HG02943 (cell line): ENCODE results near the gene LRRC49.

Experiments
- ATAC-seq: cut with Tn5 transposase; IDR thresholded peaks from one replicate; pipeline ENCODE4 v1.9.1; 2021; ENCODE audit warnings: mild to moderate bottlenecking, low read depth, moderate library complexity; ENCODE audit not compliant: unreplicated experiment

Gene LRRC49

GRCh38 chr15:71048913-71049675, 156.5 kb downstream of the LRRC49 start:
- no peak for ATAC-seq

- ATAC-seq, result no peak
These were observed 157.2 kb downstream of the LRRC49 start for GRCh38 chr15:71049706-71050422.

- ATAC-seq, result no peak
These were observed 157.8 kb downstream of the LRRC49 start for GRCh38 chr15:71050461-71050860.

GRCh38 chr15:71051539-71051938, 158.9 kb downstream of the LRRC49 start:
- ATAC-seq, result no peak

GRCh38 chr15:71052356-71052755, 159.7 kb downstream of the LRRC49 start:
- no peak for ATAC-seq

DNA sequence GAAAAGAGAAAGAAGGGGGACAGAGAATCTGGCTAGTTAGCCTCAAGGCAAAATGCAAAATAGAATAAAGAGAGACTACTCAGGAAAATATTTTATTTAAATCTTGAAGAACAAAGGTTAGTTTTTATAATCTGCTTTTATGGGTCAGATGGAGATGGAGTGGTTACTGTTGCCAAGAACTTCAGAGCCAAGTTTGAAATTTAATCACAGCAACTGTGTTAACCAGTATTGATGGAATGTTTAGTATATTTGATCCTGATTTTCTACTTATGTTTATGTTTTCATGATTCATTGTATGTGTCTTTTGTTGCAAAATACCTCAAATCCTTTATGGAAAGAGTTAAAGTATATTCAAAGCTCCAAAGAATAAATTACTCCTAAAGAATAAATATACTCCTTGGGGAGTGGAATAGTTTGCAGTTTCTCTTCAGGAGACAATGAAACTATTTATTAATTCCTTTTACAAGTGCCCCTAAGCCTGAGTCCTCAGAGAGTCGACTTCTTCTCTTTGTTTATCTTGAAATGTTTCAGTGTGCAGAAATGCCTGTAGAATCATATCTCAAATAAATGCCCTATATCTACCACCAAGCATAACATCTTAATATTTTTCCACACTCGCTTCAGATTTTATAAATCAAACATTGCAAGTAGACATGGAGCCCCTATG, 161.8 kb downstream of the LRRC49 start:
- no peak for ATAC-seq

DNA sequence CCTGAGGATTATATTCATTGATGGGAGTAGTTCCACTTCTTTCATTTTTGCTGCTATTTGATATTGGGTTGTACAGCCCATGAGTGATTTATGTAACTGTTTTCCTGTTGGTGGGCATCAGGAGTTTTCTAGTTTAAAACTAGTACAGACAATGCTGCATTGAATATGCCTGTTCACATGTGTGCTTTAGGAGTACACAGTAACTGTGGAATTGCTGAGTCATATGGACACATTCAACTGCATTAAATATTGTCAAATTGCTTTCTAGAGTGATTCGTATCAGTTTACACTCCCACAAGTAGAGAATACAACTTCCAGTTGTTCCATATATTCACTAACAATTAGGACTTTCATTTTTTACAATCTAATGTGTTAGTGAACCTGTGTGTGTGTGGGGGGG, 162.8 kb downstream of the LRRC49 start:
- no peak for ATAC-seq

DNA sequence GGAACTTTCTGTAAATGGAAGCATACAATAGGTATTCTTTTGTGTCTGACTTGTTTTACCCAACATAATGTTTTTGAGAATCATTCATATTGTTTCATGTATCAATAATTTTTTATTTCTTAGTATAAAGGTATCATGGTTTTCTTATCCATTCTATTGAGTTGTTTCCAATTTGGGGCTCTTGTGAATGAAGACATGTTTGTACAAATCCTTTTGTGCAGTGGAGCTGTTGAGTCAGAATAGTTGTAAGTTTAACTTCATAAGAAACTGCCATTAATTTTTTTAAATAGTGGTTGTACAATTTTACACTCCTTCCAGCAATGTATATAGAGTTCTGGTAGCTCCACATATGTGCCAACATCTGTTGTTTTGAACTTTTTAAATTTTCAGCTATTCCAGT, 163.5 kb downstream of the LRRC49 start:
- ATAC-seq, result no peak

- ATAC-seq, result no peak
These were observed 164.5 kb downstream of the LRRC49 start for GRCh38 chr15:71057143-71057542.

GRCh38 chr15:71057581-71057980, 165.0 kb downstream of the LRRC49 start:
- ATAC-seq, result no peak

DNA sequence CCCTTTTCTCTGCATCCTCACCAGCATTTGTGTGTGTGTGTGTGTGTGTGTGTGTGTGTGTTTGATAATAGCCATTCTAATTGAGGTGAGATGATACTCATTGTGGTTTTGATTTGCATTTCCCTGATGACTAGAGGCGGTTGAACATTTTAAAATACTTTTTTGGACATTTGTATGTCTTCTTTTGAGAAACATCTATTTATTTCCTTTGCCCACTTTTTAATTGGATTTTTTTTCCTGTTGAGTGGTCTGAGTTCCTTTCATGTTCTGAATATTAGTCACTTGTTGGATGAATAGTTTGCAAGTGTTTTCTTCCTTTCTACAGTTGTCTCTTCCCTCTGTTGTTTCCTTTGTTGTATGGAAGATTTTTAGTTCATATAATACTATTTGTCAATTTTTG, 168.4 kb downstream of the LRRC49 start:
- no peak for ATAC-seq

DNA sequence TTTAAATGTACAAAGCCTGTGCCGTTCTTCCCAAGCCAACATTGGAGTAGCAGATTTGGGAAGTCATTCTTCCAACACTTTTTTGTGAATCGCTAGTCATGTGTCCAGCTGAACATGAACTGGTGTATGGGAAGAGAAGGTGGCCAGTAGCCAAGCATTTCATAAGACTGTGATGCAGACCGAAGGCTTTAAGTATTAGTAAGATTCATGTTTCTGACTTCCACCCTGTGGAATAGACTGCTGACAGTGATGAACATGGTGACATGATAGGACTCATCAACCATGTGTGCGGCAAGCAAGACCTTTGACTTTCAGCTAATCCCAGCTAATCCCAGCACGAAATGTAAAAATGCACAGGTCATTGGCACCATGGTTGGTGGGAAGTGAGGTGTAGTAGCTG, 174.4 kb downstream of the LRRC49 start:
- no peak for ATAC-seq

- no peak for ATAC-seq
These were observed 177.1 kb downstream of the LRRC49 start for GRCh38 chr15:71069693-71070092.

DNA sequence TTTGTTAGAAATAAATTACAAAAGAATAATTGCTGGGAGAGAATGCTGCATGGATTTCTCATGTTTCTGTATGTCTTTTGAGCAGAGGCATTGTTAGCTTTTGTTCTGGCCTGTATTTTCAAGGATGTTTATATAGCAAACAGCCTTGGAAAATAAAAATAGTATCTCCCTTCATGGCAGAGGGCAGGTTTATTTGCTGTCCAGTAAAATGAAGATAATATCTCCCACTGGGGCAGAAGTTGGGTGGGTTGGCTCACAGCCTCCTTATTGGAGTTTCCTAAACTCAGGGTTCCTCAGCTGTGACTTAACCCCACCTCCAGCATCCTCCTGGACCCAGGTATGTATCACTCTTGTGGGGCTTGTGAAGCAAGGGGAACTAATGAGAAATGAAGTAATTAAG, 178.9 kb downstream of the LRRC49 start:
- ATAC-seq, result no peak

DNA sequence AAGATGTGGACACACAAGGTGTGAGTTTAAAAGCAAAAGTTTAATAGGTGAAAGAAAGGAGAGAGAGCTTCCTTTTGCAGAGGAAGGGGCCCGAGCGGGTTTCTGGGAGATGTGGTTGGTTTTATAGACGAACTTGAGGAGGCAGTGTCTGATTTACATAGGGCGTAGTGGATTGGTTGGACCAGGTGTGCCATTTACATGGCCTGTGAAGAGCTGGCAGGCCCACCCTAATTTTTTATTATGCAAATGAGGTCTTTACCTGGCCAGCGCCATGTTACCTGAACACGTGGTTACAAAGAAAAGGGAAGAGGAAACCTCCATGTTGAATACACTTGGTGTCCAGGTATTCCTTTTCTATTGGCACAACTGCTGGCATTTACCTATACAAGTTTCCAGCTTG, 179.8 kb downstream of the LRRC49 start:
- ATAC-seq, result no peak

DNA sequence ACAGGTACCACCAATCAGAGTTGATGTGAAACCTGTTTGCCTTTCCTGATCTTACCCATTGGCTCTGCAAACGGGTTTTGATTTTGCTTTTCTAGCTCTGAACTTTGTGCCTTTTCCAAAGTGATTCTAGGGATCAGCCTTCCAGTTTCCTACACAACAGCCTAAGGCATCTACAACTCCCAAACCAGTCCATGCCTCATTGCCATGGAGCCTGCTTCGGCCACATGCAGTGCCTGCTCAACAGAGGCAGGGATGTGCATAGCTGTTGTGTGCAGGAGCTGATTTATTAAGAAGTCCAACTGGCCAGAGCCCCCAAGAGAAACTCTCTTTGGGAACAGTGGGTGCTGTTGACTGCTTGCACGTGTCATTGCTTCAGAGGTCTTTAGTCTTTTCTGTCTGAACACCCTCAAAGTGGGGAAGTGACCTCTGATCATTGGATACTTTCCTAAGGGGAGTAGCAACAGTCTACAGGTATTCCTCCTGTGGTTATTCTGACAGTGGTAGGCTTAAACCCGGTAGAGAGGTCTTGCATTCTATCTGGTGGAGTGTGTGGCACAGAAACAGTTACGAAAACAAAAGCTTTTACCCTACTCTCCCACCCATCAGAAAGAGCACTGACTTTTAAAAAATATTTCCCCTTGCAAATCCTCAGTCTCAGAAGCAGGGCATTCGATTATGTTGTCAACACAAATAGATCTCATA, 186.0 kb downstream of the LRRC49 start:
- no peak for ATAC-seq

DNA sequence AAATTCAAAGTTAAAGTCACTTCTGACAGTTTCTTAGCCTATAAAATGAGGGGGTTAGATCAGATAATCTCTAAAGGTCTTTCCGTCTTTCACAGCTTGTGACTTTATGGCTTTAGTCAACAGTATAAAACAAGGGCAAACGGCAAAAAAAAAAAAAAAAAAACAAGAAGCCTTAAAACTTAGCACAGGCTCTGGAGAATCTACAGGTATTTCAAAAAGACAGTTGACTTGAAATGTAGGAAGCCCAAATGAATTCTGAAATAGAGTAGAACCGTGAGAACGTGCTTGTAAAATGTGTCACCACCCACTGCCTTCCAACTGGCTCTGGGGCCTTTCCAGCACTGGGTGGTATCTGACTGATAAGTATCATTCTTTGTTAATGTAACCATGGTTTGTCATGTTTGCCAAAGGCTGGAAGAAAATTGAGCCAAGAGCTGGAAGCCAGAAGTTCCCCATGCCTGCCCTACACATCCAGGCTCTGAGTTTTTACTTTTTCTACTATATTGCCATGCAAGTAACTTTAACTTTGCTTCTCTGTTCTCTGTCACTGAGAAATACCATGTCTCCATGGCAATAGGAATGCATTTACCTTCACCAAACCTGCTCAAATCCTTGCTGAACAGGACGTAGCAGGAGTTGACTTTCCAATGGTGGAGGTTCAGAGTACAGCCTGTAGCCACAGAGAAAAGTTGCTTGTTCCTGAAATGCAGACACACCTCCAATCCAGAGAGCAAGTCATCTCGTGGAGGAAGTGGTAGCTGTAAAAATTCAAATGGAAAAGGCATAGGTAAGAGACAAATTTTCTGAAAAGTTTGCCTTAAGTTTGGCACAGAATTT, 186.8 kb downstream of the LRRC49 start:
- no peak for ATAC-seq

DNA sequence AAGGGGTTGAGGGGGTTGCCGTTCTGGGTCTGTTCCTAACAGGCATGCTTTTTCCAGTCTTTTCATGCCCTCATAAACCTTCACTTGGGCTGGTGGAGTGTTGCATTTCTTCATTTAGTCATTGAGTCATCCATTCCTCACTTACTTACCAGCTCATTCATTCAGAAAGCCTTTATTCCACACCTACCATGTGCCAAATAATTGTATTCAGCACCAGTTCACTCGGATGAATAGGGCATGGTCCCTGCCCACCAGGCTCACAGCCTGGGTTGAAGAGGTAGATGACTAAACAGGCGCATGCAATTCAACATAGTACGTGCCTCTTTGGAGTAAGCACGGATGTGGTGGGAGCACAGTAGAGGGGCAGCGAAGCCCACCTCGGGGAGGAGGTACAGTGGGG, 187.5 kb downstream of the LRRC49 start:
- no peak for ATAC-seq

- ATAC-seq, result no peak
These were observed 188.1 kb downstream of the LRRC49 start for GRCh38 chr15:71080705-71081104.

- no peak for ATAC-seq
These were observed 190.2 kb downstream of the LRRC49 start for GRCh38 chr15:71082803-71083202.
